Measurements from ENCODE around the gene TMEM140.

GRCh38 chr7:135160098-135160857, 12.4 kb downstream of the TMEM140 start:
- TF ChIP-seq, protein P1, sequence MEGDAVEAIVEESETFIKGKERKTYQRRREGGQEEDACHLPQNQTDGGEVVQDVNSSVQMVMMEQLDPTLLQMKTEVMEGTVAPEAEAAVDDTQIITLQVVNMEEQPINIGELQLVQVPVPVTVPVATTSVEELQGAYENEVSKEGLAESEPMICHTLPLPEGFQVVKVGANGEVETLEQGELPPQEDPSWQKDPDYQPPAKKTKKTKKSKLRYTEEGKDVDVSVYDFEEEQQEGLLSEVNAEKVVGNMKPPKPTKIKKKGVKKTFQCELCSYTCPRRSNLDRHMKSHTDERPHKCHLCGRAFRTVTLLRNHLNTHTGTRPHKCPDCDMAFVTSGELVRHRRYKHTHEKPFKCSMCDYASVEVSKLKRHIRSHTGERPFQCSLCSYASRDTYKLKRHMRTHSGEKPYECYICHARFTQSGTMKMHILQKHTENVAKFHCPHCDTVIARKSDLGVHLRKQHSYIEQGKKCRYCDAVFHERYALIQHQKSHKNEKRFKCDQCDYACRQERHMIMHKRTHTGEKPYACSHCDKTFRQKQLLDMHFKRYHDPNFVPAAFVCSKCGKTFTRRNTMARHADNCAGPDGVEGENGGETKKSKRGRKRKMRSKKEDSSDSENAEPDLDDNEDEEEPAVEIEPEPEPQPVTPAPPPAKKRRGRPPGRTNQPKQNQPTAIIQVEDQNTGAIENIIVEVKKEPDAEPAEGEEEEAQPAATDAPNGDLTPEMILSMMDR (optimal IDR thresholded peaks at IDR 0.05 in 1 of 3, IDR thresholded peaks at IDR 0.05 in 1 of 3, conservative IDR thresholded peaks at IDR 0.05 in 1 of 3; ENCODE audit: extremely low read depth in 1 of 3, insufficient read depth in 2 of 3, low read length in 3 of 3) = no peak
- TF ChIP-seq EZH2 (IDR thresholded peaks at IDR 0.05; ENCODE audit: low read length) = no peak
